Cardiac septum (tissue), 1 donor: ENCODE measurements around the gene FBXO21. TPM values are rescaled to one million over a fixed set of nuclear protein-coding genes. Genes with fewer than 3 reads are reported as not detected.

ENCODE experiments used
- DNase-seq: peaks from one replicate; pipeline ENCODE4 v3.0.0-alpha.2; 2020; ENCODE audit warnings: low spot score
- intact Hi-C: fragments of 100-400 bp; cut with DNase I; formaldehyde crosslinking; loops from one replicate; pipeline ENCODE4 v1.14.0; 2022
- total RNA-seq: library from RNA; stranded (reverse); fragmentation: NEBNext Ultra II Directional; extraction: Animal tissue kit (Norgen Biotek cat#: 25700); gene quantifications from one replicate; pipeline ENCODE4 v1.2.1, GENCODE V29; 2021
- donor health status: DM: no; HTN: no; CAD: no.

The FBXO21 gene
- total RNA-seq, 1 donor from 2014 or later = 51.9 TPM

- intact Hi-C loops = no loop called here
- DNase-seq = no peak
Observed at GRCh38 chr12:117145597-117146154, 44.6 kb downstream of the FBXO21 start.

DNA sequence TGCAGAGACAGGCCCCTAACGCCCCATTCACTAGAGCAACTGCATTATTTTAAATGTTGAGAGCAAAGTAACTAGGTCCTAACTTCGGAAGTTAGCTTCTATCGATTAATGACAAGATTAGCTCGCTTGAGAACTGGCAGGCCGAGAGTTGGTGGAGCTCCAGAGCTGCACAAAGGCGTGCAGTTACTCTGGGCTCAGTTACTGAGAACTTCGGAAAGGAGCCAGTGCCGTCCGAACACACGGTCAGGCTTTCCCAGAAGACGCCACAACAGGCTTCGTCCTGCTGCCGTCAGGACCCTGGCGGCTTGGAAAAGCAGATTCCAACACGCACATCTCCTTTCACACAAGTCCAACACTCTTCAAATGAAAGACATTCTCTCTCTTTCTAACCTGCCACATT, 45.7 kb downstream of the FBXO21 start:
- intact Hi-C loops = no loop called here
- no peak for DNase-seq

GRCh38 chr12:117143008-117143532, 47.2 kb downstream of the FBXO21 start:
- DNase-seq = no peak
- intact Hi-C loops = no loop called here

DNA sequence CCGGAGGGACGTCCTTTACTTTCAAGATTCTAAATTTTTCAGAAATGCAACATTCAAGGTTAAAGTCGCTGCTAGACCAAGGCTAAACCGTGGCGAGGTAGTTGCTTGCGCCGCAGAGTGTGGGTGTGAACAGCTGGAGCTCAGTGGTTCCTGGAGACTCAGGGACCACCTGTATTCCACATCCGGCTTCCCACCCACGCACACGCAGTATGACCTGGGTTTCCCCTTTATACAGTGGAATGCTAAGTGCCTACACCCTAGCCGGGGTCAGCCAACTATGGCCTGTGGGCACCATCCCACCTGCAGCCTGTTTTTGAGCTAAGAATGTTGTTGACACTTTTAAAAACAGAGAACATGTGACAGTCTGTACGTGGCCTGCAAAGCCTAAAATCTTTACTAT, 48.2 kb downstream of the FBXO21 start:
- intact Hi-C loops = no loop called here
- DNase-seq = no peak

DNA sequence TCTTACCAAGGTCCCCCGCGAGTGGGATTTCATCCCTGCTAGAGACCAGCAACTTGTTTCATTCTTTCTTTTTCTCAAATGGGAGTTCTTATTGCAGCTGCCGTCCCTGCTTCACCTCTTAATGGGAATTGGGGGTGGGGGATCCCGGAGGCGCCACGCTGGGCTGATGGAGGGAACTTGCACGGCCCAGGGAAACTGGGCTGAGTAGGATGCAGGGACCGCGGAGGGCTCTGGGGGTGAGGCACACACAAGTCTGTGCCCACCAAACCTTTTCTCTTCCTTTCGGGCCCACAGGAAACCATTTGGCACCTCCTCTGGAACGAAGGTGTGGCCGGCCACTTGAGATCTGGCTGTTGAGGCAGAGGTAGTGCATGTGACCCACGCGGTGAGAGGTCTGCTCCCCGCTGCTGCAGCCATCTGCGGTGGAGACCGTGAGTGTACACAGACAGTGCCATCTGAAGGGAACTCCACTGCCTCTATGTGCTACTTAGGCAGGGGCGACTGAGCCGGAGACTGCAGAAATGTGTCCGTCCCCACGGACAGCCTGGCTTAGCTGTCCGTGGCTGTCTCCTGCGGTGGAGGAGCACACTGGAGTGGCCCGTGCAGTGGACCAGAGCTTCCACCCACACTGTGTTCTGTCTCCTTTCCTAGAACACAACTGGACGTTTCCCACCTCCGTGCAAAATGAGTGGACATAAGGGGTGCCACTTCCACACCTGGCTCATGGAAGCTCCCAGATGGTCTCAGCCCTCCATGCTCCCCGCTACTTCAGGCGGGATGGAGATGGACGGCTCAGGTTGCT, 49.0 kb downstream of the FBXO21 start:
- intact Hi-C loops = no loop called here
- DNase-seq = no peak

DNA sequence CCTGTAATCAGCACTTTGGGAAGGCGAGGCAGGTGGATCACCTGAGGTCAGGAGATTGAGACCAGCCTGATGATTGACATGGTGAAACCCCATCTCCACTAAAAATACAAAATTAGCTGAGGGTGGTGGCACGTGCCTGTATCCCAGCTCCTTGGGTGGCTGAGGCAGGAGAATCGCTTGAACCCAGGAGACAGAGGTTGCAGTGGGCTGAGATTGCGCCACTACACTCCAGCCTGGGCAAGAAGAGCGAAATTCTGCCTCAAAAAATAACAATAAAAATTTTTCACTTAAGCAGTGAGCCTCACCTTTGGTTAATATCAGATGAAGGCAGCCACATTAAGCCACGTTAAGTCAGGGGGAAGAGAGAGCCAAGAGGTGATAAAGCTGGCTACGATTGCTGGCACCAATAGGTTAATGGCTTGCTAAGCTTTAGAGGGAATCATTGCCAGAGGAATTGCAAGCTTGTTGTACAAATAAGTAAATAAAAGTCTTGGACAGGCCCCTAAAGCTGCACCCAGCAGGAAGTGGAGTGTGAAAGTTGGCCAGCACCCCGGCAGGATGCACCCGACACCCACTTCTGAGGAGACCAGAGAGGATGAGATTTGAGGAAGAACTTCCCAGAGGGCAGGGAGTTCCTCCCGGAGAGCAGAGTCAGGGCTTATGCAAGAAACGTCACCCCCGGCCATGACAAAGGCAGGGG, 49.7 kb downstream of the FBXO21 start:
- intact Hi-C loops = no loop called here
- no peak for DNase-seq

GRCh38 chr12:117139025-117139717, 51.1 kb downstream of the FBXO21 start:
- no peak for DNase-seq
- intact Hi-C loops = no loop called here

DNA sequence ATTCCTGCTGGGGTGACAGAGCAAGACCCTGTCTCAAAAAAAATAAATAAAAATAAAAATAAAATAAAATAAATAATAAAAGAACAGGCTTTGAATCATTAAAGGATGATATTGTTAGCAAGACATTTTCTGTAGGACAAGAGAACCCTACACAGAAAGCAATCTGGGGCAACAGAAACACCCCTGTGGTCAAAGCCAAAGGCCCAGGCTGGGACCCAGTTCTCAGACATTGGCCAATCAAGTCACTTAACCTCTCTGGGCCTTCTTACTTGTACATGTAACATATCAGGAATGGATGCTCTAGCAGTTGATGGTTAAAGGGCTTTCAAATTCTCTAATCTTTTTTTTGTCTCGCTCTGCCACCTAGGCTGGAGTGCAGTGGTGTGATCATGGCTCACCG, 55.5 kb downstream of the FBXO21 start:
- intact Hi-C loops = no loop called here
- DNase-seq = no peak

GRCh38 chr12:117134059-117134458, 56.2 kb downstream of the FBXO21 start:
- intact Hi-C loops = no loop called here
- no peak for DNase-seq

- intact Hi-C loops = no loop called here
- DNase-seq = no peak
Observed at GRCh38 chr12:117130801-117131200, 59.5 kb downstream of the FBXO21 start.

- intact Hi-C loops = no loop called here
- DNase-seq = no peak
Observed at GRCh38 chr12:117129391-117129790, 60.9 kb downstream of the FBXO21 start.

GRCh38 chr12:117127933-117128823, 62.1 kb downstream of the FBXO21 start:
- DNase-seq = no peak
- intact Hi-C loops = no loop called here

GRCh38 chr12:117126335-117126734, 63.9 kb downstream of the FBXO21 start:
- intact Hi-C loops = no loop called here
- no peak for DNase-seq

GRCh38 chr12:117125767-117126166, 64.5 kb downstream of the FBXO21 start:
- intact Hi-C loops = no loop called here

DNA sequence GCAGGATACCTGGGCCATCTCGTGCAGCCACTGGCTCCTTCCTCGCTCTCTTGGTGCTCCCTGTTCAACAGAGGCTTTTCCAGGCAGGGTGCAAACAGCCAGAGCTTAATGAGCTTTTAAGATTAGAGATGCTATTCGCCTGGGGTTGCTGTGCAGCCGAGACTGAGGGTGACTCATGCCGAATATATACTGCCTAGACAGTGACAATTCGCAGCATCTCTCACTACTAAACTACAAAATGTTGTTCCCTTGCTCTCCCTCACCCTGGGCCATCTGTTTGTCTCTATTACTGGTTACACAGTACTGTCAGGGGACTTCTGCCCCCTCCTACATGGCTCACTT, 65.0 kb downstream of the FBXO21 start:
- no peak for DNase-seq
- intact Hi-C loops = no loop called here

More at GRCh38 chr12:117125767-117126166, 64.5 kb downstream of the FBXO21 start:
- DNase-seq = no peak

DNA sequence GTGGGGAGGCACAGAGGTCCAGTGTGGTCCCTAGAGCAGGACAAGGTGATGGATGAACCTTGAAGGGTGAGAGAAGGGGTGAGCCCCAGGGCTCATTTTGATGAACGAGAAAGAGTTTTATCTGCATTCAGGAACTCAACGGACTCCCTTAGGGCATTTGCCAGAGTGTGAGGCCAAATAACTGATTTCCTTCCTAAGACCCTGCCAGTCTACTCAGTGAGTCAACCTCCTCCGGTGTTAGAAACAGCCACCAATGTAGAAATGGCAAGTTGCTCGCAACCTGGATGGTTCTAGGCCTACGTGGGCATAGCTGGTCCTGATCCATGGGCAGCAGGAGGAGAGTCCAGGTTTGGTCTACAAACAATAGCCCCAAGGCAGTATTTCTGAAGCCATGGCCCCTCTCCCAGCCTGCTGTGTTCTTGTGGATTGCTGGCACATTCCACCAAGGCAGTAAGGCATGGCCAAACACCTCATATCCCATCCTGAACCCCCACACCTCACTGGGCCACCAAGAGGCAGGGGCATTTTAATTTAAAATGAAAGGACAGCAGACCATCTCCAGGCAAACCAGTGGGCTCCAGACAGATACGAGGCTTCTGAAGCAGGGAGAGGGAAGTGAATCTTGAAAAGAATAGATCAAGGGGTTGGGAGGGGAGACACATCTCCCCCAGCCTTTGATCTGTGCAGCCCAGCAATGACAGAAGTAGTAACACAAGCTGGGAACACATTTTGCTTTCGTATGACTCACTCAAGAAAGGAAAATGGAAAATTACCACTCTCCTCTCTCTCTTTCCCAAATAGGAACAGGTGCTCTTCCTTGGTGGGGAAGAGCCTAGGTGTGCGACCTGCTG, 65.6 kb downstream of the FBXO21 start:
- intact Hi-C loops = no loop called here
- DNase-seq = no peak

DNA sequence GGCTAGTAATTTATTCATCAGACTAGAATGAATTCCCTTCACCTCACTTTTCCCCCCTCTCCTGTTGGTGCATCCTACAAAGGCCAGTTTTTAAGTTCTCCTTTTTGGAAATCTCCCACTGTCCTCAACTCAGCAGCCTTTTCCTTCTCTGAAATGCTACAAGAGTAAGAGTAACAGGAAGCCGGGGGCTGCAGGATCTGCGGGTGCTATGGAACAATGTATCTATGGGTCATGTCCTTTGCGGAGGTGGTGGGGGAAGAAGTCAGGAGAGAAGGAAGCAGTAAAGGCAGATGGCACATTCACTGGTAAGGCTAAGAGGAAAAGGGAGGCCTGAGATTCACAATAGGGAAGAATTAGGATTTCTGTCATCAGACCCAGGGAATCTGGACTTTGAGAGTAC, 68.8 kb downstream of the FBXO21 start:
- intact Hi-C loops = no loop called here
- no peak for DNase-seq

DNA sequence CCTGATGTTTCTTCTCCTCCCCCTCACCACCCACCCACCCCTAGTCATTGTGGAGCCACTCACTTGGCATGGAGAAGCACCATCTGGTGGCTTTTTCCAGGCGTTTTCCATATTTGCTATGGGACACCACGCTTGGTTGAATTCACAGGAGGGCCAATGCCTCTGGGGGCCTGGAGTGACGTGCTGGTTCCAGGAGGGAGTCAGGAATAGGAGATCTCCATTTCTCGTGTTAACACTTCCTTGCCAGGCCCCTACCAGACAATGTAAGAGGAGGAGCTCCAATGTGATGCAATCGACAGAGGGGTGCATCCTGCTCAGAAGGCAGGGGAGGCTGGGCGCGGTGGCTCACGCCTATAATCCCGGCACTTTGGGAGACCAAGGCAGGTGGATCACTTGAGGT, 69.5 kb downstream of the FBXO21 start:
- intact Hi-C loops = no loop called here
- DNase-seq = no peak
